SU-DHL-6 (cell line): ENCODE measurements around the gene TIMM22.

Source experiments
- H2AFZ ChIP-seq: fragments of 200-600 bp; sonication (generic); 2 replicates; pipeline ENCODE4 v1.6.1; 2014; ENCODE audit warnings: low read depth, mild to moderate bottlenecking, moderate library complexity, mixed read lengths, antibody characterized with exemption, low read length; ENCODE audit not compliant: severe bottlenecking
- H3F3A ChIP-seq: fragments of 200-600 bp; shearing (Covaris generic); 2 replicates; pipeline ENCODE4 v1.6.0; 2016; ENCODE audit warnings: antibody characterized with exemption, mild to moderate bottlenecking; ENCODE audit not compliant: insufficient read depth
- H3K27ac ChIP-seq: fragments of 200-600 bp; sonication (generic); 2 replicates; pipeline ENCODE4 v1.5.1; 2016; ENCODE audit warnings: low read depth, mild to moderate bottlenecking, low read length, moderate library complexity, mixed read lengths
- H3K27me3 ChIP-seq: fragments of 200-600 bp; sonication (generic), shearing (Covaris generic); 2 replicates; pipeline ENCODE4 v1.6.0; 2014; ENCODE audit warnings: mild to moderate bottlenecking, low read length
- H3K36me3 ChIP-seq: fragments of 200-600 bp; sonication (generic); 2 replicates; pipeline ENCODE4 v1.6.1; 2014; ENCODE audit warnings: mild to moderate bottlenecking, low read length, mixed read lengths
- H3K4me2 ChIP-seq: fragments of 300-600, 200-600 bp; shearing (Covaris generic), sonication (generic); 2 replicates; pipeline ENCODE4 v1.6.0; 2014; ENCODE audit warnings: low read length, low read depth, mild to moderate bottlenecking; ENCODE audit not compliant: poor library complexity, severe bottlenecking
- H3K4me3 ChIP-seq: fragments of 200-600 bp; sonication (generic); 2 replicates; pipeline ENCODE4 v1.5.1; 2014; ENCODE audit warnings: antibody characterized with exemption, low read length, mild to moderate bottlenecking, mixed read lengths; ENCODE audit not compliant: insufficient read depth, poor library complexity, severe bottlenecking
- H3K79me2 ChIP-seq: fragments of 200-600 bp; sonication (generic); 2 replicates; pipeline ENCODE4 v1.6.1; 2014; ENCODE audit warnings: mild to moderate bottlenecking, low read length, moderate library complexity; ENCODE audit not compliant: insufficient read depth
- H3K9ac ChIP-seq: fragments of 200-600 bp; sonication (generic); 2 replicates; pipeline ENCODE4 v1.7.0; 2014; ENCODE audit warnings: mild to moderate bottlenecking, low read length
- H3K9me2 ChIP-seq: fragments of 200-600 bp; sonication (generic); replicated peaks from 2 replicates; pipeline ENCODE4 v1.6.1; 2014; ENCODE audit warnings: low read length; ENCODE audit not compliant: insufficient read depth
- H3K9me3 ChIP-seq: fragments of 200-600 bp; sonication (generic); 2 replicates; pipeline ENCODE4 v1.6.1; 2014; ENCODE audit warnings: low read length, mixed read lengths; ENCODE audit not compliant: insufficient read depth
- H4K20me1 ChIP-seq: fragments of 200-600 bp; sonication (generic); 2 replicates; pipeline ENCODE4 v1.6.1; 2014; ENCODE audit warnings: low read depth, mild to moderate bottlenecking, antibody characterized with exemption, low read length, moderate library complexity, mixed read lengths
- EZH2phosphoT487 ChIP-seq: fragments of 200-600 bp; sonication (generic), shearing (Covaris generic); conservative IDR thresholded peaks from 2 replicates; pipeline ENCODE4 v1.6.1; 2018; ENCODE audit warnings: mild to moderate bottlenecking, antibody characterized with exemption, low read length, moderate library complexity, mixed read lengths
- TF ChIP-seq, protein P1 (sequence below): fragments of 200-600 bp; sonication (generic); IDR thresholded peaks from one replicate; pipeline ENCODE4 v1.5.1; 2017; ENCODE audit warnings: antibody characterized with exemption, mild to moderate bottlenecking, low read length, moderate library complexity; ENCODE audit not compliant: insufficient read depth, poor library complexity, severe bottlenecking

TIMM22 gene

GRCh38 chr17:1003633-1003971 is 6.7 kb downstream of the TIMM22 start:
- no peak overlapping the region for H3K27ac ChIP-seq
- TF ChIP-seq, protein P1, sequence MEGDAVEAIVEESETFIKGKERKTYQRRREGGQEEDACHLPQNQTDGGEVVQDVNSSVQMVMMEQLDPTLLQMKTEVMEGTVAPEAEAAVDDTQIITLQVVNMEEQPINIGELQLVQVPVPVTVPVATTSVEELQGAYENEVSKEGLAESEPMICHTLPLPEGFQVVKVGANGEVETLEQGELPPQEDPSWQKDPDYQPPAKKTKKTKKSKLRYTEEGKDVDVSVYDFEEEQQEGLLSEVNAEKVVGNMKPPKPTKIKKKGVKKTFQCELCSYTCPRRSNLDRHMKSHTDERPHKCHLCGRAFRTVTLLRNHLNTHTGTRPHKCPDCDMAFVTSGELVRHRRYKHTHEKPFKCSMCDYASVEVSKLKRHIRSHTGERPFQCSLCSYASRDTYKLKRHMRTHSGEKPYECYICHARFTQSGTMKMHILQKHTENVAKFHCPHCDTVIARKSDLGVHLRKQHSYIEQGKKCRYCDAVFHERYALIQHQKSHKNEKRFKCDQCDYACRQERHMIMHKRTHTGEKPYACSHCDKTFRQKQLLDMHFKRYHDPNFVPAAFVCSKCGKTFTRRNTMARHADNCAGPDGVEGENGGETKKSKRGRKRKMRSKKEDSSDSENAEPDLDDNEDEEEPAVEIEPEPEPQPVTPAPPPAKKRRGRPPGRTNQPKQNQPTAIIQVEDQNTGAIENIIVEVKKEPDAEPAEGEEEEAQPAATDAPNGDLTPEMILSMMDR = no peak
- no peak for TF ChIP-seq EZH2phosphoT487
- H3K9ac ChIP-seq = no peak overlapping the region
- H2AFZ ChIP-seq = no peak overlapping the region
- no peaks in the 10 kb centered on the region for H3K36me3 ChIP-seq
- H3K9me2 ChIP-seq = no peaks in the 10 kb centered on the region
- peaks cover 4% of the 10 kb centered on the region; the same call in 1 of the 2 replicates for H4K20me1 ChIP-seq
- no peak overlapping the region for H3K4me3 ChIP-seq
- H3K9me3 ChIP-seq = no peaks in the 10 kb centered on the region
- H3F3A ChIP-seq = peaks cover 8% of the 10 kb centered on the region; the same call in 1 of the 2 replicates
- no peaks in the 10 kb centered on the region for H3K79me2 ChIP-seq
- H3K4me2 ChIP-seq = no peak overlapping the region
- H3K27me3 ChIP-seq = no peaks in the 10 kb centered on the region

DNA sequence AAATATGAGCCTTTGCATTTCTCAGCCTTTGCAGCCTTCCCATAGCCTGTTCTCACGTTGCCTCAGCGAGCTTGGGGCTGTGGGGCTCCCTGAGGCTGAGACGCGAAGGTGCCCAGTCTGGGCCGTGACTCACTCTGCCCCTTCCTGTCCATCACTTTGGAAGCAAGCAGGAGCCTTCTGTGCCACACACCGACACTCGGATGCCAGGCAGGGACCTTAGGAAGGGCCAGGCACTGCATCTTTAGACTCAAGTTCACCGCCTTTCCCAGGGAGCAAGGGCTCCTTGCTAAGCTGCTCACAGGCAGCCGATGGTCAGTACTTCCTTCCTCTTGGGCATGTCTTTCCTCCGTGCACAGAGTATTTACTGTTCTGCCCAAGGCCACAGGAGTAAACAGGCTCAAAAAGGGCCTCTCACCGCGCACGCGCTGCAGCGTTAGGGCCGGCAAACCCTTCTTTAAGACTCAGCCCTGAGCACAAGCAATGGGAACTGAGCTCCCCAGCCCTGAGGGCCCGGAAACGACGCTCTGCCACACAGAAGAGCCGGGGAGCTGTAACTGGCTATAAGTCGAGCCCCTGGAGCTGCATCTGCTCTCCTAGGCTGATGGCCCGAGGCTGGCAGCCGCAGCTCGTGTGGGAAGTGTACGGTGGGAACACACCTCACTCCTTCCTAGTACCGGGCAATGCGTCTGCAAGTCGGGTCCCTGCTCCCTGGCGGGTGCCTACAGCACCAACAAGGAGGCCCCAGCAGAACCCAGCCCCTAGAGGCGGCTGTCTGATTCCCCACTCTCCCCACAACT is 7.2 kb downstream of the TIMM22 start:
- H3K79me2 ChIP-seq = no peaks in the 10 kb centered on the region
- H3K4me3 ChIP-seq = no peak overlapping the region
- H3K9me2 ChIP-seq = no peaks in the 10 kb centered on the region
- H3K9ac ChIP-seq = no peak overlapping the region
- no peaks in the 10 kb centered on the region for H3K9me3 ChIP-seq
- 0 out of 2 replicates have a peak, but pooled peaks cover 4% of the 10 kb centered on the region for H3F3A ChIP-seq
- no peaks in the 10 kb centered on the region for H3K36me3 ChIP-seq
- H2AFZ ChIP-seq = no peak overlapping the region
- H3K27me3 ChIP-seq = no peaks in the 10 kb centered on the region
- TF ChIP-seq EZH2phosphoT487 = no peak
- TF ChIP-seq, protein P1 = no peak
- H4K20me1 ChIP-seq = no peaks in the 10 kb centered on the region
- no peak overlapping the region for H3K4me2 ChIP-seq
- H3K27ac ChIP-seq = no peak overlapping the region

DNA sequence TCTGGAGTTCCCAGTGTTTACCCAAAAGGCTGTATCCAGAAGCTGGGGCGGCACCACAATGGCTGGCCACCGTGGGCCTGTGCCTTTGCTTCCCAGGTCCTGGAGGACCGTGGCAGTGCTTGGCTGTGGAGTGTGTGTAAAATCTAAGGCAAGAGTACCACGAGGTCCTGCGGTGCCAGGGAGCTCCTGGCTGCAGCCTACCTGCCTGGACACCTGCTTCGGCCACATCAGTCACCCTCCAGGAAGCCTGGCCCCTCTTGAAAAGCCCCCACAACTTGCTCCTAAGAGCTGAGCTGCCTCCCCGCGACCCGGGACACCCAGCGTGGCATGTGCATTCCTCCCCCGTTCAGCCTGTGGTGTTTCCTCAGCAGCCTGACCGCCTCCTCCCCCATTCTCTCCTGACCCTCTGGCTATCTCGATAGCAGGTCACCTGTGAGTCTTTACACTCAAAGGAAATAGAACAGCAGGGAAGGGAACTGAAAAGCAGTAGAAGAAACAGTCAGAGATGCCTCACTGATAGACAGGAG is 7.9 kb downstream of the TIMM22 start:
- no peak overlapping the region for H3K4me3 ChIP-seq
- no peak overlapping the region for H2AFZ ChIP-seq
- H3K27ac ChIP-seq = no peak overlapping the region
- H3F3A ChIP-seq = no peaks in the 10 kb centered on the region
- no peak for TF ChIP-seq EZH2phosphoT487
- TF ChIP-seq, protein P1 = no peak
- H3K79me2 ChIP-seq = no peaks in the 10 kb centered on the region
- H3K4me2 ChIP-seq = no peak overlapping the region
- no peaks in the 10 kb centered on the region for H3K27me3 ChIP-seq
- H4K20me1 ChIP-seq = no peaks in the 10 kb centered on the region
- H3K9me3 ChIP-seq = no peaks in the 10 kb centered on the region
- no peaks in the 10 kb centered on the region for H3K36me3 ChIP-seq
- no peak overlapping the region for H3K9ac ChIP-seq
- H3K9me2 ChIP-seq = no peaks in the 10 kb centered on the region
